Bronchial epithelial cell (primary cell): ENCODE data around the gene KDM3A. TPM values are rescaled to one million over a fixed set of nuclear protein-coding genes. Genes with fewer than 3 reads are reported as not detected.
A peak's percentile ranks its signal among the peaks of the same experiment; 100 is the strongest.

Source experiments
- DNase-seq: peaks from one replicate; pipeline ENCODE4 v3.0.0-alpha.2; 2010; ENCODE audit warnings: low read depth
- FAIRE-seq: peaks from 2 replicates; lab custom pipeline; 2011; peaks lifted over from hg19 to GRCh38; lab: Jason Lieb, UNC
- H3K27me3 ChIP-seq: 2 replicates; pipeline ENCODE4 v1.5.1; 2011; ENCODE audit warnings: low read length; ENCODE audit not compliant: control insufficient read depth, insufficient read depth
- H3K36me3 ChIP-seq: 2 replicates; pipeline ENCODE4 v1.5.1; 2011; ENCODE audit warnings: low read length; ENCODE audit not compliant: control insufficient read depth, insufficient read depth
- H3K4me3 ChIP-seq: 2 replicates; pipeline ENCODE4 v1.5.1; 2011; ENCODE audit warnings: mild to moderate bottlenecking, low read depth, low read length, control low read depth
- total RNA-seq: library from RNA; depleted of rRNA; stranded (reverse); fragments of >200 nt; gene quantifications from 2 replicates; pipeline ENCODE4 v1.2.1, GENCODE V29; 2014
- TF ChIP-seq, protein P1 (sequence below): IDR thresholded peaks from 2 replicates; pipeline ENCODE4 v1.5.1; 2011; ENCODE audit warnings: mild to moderate bottlenecking, moderate library complexity, low read length, control low read depth, inconsistent platforms; ENCODE audit not compliant: insufficient read depth, severe bottlenecking

KDM3A gene
- total RNA-seq, 1 donor from 2014 or later = 27.4 TPM

DNA sequence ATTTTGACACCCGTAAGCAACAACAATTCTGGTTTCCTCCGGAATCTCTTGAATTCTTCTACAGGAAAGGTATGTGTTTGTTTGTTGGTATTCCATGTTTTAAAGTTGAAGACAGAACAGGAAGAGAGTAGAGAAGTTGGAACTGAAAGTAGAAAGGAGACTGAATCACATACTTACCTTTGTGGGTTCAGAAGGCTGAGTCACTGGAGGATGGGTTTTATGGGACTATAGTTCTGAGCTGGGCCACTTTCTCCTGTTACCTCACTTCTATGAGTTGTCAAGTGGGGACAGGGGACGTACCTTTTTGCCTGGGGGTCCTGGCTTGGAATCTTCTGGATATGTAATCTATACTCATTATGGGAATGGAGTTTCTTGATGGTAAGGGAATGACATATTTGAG is 40.9 kb downstream of the KDM3A start:
- no peak for FAIRE-seq
- Histone ChIP-seq H3K36me3 (peaks cover 40% of the 10 kb centered on the region), H3K4me3 (no peak overlapping the region), H3K27me3 (no peaks in the 10 kb centered on the region)
- TF ChIP-seq, protein P1, sequence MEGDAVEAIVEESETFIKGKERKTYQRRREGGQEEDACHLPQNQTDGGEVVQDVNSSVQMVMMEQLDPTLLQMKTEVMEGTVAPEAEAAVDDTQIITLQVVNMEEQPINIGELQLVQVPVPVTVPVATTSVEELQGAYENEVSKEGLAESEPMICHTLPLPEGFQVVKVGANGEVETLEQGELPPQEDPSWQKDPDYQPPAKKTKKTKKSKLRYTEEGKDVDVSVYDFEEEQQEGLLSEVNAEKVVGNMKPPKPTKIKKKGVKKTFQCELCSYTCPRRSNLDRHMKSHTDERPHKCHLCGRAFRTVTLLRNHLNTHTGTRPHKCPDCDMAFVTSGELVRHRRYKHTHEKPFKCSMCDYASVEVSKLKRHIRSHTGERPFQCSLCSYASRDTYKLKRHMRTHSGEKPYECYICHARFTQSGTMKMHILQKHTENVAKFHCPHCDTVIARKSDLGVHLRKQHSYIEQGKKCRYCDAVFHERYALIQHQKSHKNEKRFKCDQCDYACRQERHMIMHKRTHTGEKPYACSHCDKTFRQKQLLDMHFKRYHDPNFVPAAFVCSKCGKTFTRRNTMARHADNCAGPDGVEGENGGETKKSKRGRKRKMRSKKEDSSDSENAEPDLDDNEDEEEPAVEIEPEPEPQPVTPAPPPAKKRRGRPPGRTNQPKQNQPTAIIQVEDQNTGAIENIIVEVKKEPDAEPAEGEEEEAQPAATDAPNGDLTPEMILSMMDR = no peak
- peak; percentile 37 for DNase-seq

DNA sequence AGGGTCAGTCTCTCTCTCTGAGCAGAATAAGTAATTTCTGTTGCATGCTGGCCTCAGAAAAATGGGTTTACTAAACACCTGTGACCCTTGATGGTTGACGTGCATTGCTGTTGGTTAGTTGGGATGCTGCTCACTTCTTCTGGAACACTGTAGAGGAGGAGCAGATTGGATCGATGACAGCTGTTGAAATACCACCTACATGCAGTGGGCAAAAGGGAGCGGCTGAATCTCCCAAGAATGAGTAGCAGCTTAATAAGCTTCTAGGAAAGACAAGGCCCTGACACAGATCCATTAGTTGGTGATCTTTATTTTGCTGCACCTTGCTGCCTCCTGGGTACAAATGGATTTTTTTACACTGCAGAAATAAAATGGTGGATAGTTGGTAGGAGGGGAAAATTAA is 43.2 kb downstream of the KDM3A start:
- DNase-seq (no peak), FAIRE-seq (no peak)
- Histone ChIP-seq H3K36me3 (peaks cover 42% of the 10 kb centered on the region), H3K27me3 (no peaks in the 10 kb centered on the region), H3K4me3 (no peak overlapping the region)
- TF ChIP-seq, protein P1 = no peak

DNA sequence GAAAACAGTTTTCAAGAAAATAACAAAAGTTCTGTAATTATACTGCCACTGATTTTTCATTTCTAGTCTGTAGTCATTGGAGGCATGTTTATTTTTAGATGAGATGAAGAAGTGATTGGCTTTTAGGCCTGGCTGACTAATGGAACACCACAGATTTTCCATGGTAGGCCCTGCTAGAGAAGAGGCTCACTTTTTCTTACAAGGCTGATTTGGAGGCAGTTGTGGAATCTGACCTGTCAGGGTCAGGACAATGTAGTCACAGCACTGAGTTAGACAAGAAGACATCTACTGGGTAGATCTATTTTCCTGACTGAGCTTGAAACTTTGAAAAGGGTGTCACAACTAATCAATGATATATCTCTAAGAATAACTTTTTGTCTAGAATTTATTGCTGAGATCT is 43.9 kb downstream of the KDM3A start:
- Histone ChIP-seq H3K27me3 (no peaks in the 10 kb centered on the region), H3K4me3 (no peak overlapping the region), H3K36me3 (peaks cover 43% of the 10 kb centered on the region)
- DNase-seq (no peak), FAIRE-seq (no peak)
- TF ChIP-seq, protein P1 = no peak

DNA sequence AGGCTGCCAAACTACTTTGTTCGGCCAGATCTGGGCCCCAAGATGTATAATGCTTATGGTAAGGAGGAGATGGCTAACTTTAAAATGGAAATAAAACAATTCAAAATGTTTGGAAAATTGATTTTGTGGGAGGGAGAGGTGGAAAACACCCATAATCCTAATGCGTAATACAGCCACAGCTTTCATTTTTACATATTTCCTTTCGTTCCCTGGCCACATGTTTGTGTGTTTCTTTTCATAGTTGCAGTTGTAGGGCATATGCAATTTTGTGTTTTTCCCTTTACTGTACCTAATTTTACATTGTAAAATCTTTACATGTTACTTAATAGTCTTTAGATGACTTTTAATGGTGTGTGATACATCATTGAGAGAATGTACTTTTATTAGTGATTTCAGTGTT is 44.6 kb downstream of the KDM3A start:
- H3K4me3 ChIP-seq = no peak overlapping the region
- H3K27me3 ChIP-seq = no peaks in the 10 kb centered on the region
- FAIRE-seq (no peak), DNase-seq (no peak)
- peaks cover 45% of the 10 kb centered on the region for H3K36me3 ChIP-seq
- TF ChIP-seq, protein P1 = no peak

GRCh38 chr2:86487062-86487461 is 45.9 kb downstream of the KDM3A start:
- peaks cover 48% of the 10 kb centered on the region for H3K36me3 ChIP-seq
- TF ChIP-seq, protein P1 = no peak
- FAIRE-seq (no peak), DNase-seq (no peak)
- no peak overlapping the region for H3K4me3 ChIP-seq
- H3K27me3 ChIP-seq = no peaks in the 10 kb centered on the region

DNA sequence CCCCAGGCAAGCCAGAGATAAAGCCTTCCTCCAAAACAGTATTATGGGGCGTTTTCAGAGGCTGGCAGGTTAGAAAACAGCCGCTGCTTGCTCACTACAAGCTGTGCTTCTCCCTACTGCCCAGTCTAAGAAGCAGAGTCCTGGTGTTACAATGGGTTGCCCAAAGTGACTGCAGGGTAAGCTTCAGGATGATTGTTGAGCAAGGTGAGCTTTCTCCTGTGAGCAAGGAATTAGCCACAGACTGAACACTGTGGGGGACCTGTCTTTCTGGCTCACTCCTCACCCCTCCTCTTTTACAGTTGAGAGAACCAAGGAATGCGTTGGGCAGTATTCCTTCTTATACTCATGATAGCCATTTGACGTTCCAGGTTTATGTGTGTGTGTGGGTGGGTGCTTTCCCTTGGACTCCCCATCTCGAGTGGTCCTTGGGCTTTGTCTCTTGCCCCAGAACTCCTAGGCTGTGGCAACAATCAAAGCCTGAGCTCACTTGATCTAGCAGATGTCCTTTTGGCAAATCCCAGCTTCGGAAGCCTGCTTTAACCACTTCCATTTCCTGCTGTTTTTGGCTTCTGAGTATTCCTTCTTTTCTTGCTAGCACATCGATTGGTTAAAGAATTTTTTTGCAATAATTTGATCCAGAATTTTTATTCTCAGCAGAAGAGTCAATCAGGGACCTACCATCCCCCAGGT is 47.5 kb downstream of the KDM3A start:
- no peak for DNase-seq
- no peak for FAIRE-seq
- TF ChIP-seq, protein P1 = no peak
- Histone ChIP-seq H3K4me3 (no peak overlapping the region), H3K36me3 (peaks cover 37% of the 10 kb centered on the region), H3K27me3 (no peaks in the 10 kb centered on the region)
